ELF-1 (cell line): ENCODE results near the gene PTGER4.

Experiments
- DNase-seq: peaks from one replicate; pipeline ENCODE4 v3.0.0-alpha.2; 2016; ENCODE audit warnings: low read depth, low spot score

PTGER4 gene

GRCh38 chr5:40669606-40670390 lies 9.9 kb upstream of the PTGER4 start:
- no peak for DNase-seq

- DNase-seq, result no peak
These were observed 7.3 kb upstream of the PTGER4 start for GRCh38 chr5:40672425-40672824.

- no peak for DNase-seq
These were observed 5.0 kb upstream of the PTGER4 start for GRCh38 chr5:40674661-40675235.

DNA sequence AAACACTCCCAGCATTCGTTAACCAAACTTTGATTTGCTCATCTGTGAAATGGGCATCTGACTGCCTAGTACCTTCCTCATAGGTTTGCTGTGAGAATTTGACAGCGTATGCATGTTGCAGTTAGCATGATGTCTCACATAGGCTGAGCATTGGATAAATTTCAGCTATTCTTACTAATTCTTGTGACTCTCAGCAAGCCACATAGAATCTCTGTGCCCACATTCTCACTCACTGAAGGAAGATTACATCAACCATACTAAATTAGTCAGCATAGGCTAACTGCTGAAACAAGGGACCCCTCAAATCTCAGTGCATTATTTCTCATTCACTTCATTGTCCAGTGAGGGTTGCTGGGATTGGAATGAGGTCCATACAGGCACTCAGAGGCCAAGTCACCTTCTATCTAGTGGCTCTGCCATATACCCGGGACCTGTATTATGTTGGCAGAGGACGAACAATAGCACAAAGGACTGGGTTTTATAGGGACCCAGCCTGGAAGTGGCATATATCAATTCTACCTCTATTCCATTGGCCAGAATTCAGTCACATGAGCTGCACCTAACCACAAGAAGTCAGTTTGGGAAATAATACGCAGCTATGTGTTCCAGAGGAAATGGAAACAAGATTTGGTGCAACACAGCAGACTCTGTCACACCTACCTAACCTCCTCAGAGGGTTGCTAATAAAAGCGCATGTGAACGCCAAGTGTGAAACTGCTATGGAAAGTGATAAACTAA lies 4.2 kb upstream of the PTGER4 start:
- no peak for DNase-seq

DNA sequence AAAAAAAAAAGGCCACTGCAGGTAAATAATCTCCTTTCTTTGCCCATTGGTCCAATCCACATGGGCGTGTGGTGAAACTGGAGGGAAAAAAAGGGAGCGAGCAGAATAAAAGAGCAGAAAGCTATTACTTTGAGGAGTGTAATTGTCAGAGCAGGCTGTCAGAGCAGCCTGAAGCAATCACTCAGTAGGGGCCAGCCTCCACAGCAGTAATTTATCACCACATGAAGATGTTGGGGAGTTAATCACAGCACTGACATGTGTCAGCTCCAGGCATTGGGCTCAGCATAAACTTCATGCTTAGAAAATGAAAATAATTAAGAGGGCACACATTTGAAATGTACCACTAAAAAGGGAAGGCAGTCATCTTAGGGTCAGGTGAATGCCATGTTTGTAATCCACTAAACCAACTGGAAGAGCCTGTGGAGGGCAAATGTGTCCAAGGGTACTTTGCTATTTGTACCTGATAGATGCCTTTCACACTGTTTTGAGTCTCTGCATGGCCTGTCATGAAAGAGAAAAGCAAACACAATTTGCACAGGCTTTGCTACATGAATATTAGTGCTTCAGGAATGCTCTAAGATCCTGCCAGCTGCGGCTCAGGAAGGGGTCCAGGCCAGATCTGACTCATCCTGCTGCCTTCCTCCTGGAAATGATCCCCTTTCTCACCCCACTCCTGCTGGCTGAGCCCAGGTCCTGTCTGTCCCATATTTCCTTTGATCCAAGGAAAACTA lies 2.9 kb upstream of the PTGER4 start:
- peak; percentile 5 for DNase-seq

GRCh38 chr5:40677456-40677855 lies 2.3 kb upstream of the PTGER4 start:
- DNase-seq, result no peak

DNA sequence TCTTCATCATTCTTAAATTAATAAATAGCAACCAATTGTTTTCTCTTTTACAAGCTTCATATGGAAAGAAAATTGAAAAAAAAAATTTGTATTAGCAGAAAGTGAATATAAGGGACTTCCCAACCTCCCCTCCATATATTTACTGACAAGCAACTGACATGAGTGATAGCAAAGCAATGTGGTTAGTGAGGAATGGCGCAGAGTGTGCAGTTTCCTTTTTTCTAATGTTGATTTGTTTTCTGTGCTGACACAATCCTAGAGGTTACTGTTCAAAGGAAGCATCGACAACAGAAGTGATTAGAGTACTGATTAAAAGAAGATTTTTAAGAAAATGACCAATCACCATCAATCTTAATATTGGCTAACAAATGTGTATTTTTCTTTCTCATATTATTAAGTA lies 1.7 kb upstream of the PTGER4 start:
- no peak for DNase-seq

- DNase-seq, result no peak
These were observed 1.1 kb upstream of the PTGER4 start for GRCh38 chr5:40678460-40679147.

- DNase-seq, result peak; percentile 81
These were observed 385 bp upstream of the PTGER4 start for GRCh38 chr5:40679148-40679912.

- DNase-seq, result peak; percentile 6
These were observed 1.1 kb downstream of the PTGER4 start for GRCh38 chr5:40680741-40681362.

GRCh38 chr5:40681363-40682153 lies 1.8 kb downstream of the PTGER4 start:
- DNase-seq, result peak; percentile 11

- no peak for DNase-seq
These were observed 2.7 kb downstream of the PTGER4 start for GRCh38 chr5:40682154-40683017.

- DNase-seq, result no peak
These were observed 3.6 kb downstream of the PTGER4 start for GRCh38 chr5:40683305-40683704.

GRCh38 chr5:40685193-40685592 lies 5.5 kb downstream of the PTGER4 start:
- no peak for DNase-seq

DNA sequence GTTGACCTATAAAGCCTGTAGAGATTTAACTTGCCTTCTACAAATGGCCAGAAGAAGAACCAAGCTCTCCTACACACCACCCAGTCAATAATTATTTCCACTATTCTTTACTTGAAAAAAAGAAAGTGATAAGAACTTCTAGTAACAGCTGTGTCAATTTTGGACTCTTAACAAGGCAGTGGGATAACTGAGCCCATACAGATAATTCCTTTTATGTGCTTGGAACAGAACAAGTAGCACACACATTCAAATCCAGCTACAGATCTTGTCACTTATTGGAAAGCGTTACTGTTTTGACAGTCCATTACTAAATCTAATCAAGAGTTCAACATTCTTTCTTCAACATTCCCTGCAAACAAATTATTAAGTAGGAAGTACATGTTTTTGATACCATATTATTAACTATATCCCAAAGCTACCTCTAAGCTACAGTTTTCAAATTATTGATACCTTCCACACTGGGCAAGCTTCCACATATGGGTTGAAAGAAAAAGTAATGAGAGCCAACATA lies 6.3 kb downstream of the PTGER4 start:
- no peak for DNase-seq

GRCh38 chr5:40687321-40687720 lies 7.6 kb downstream of the PTGER4 start:
- DNase-seq, result no peak

- peak; percentile 88 for DNase-seq
These were observed 8.5 kb downstream of the PTGER4 start for GRCh38 chr5:40688127-40688761.

DNA sequence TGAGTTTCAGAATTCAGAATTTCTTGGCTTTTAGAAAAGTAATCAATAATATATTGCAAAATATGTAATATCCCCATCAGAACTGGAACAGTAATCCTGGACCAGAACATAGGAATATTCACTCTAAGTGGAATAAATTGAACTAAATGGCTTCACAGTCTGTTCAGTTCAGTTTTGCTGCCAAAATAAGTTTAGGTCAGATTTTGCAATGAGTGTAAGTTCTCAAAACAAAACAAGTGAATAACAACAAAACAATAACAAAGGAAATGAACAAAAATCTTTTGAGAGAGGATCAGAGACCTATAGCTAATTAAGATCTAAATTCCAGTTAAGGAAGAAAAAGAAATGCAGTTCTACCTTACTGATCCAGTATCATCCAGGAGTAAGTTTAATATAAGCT lies 9.3 kb downstream of the PTGER4 start:
- DNase-seq, result no peak
